Type B pancreatic cell (in vitro differentiated cells): Measurements from ENCODE around the gene CLVS2. TPM values are rescaled to one million over a fixed set of nuclear protein-coding genes. Genes with fewer than 3 reads are reported as not detected.

ENCODE experiments used
- DNase-seq: peaks from one replicate; pipeline ENCODE4 v3.0.0; 2021; ENCODE audit warnings: mixed read lengths; ENCODE audit not compliant: unreplicated experiment; ENCODE audit errors: extremely low spot score
- H3K27ac Mint-ChIP-seq: 2 replicates; pipeline ENCODE4 v1.8.0; 2021; ENCODE audit warnings: mild to moderate bottlenecking, mixed read lengths
- H3K27me3 Mint-ChIP-seq: 2 replicates; pipeline ENCODE4 v1.8.0; 2021; ENCODE audit warnings: mixed read lengths
- H3K36me3 Mint-ChIP-seq: 2 replicates; pipeline ENCODE4 v1.8.0; 2021; ENCODE audit warnings: mixed read lengths
- H3K4me1 Mint-ChIP-seq: one replicate; pipeline ENCODE4 v1.8.0; 2021; ENCODE audit warnings: mixed read lengths; ENCODE audit not compliant: unreplicated experiment
- H3K4me3 Mint-ChIP-seq: 2 replicates; pipeline ENCODE4 v1.8.0; 2021; ENCODE audit warnings: mild to moderate bottlenecking, mixed read lengths
- H3K9me3 Mint-ChIP-seq: 2 replicates; pipeline ENCODE4 v1.8.0; 2021; ENCODE audit warnings: mixed read lengths
- CTCF ChIP-seq: fragments of 200-600 bp; sonication (generic); conservative IDR thresholded peaks from 2 replicates; pipeline ENCODE4 v1.5.0; 2021; ENCODE audit warnings: antibody characterized with exemption, mild to moderate bottlenecking
- total RNA-seq: library from RNA; stranded (reverse); gene quantifications from 2 replicates; pipeline ENCODE4 v1.2.1, GENCODE V29; 2021; ENCODE audit warnings: low replicate concordance

Gene CLVS2
- total RNA-seq, 1 donor from 2014 or later = 0.75 TPM

DNA sequence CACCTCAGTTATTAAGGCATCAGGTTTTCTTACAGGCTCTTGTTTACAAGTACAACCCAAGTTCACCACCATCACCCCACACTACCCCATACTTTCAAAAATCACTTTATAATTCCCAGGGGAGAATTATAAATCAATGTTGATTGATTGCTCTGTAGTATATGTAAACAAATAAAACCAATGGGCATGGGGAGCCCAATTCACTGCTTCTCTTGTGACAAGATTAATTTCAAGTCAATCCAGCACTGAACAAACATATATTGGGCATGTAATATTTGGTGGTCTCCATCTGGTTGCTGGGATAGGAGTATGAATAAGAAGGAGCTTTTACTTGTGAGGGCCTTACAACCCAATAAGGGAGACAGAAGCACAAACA lies 95.8 kb downstream of the CLVS2 start:
- TF ChIP-seq CTCF = no peak
- no peaks in the 10 kb centered on the region for H3K9me3 Mint-ChIP-seq
- DNase-seq = no peak
- H3K4me3 Mint-ChIP-seq = no peak overlapping the region
- no peak overlapping the region for H3K27ac Mint-ChIP-seq
- H3K4me1 Mint-ChIP-seq = no peaks in the 10 kb centered on the region
- H3K27me3 Mint-ChIP-seq = no peaks in the 10 kb centered on the region
- H3K36me3 Mint-ChIP-seq = no peaks in the 10 kb centered on the region

DNA sequence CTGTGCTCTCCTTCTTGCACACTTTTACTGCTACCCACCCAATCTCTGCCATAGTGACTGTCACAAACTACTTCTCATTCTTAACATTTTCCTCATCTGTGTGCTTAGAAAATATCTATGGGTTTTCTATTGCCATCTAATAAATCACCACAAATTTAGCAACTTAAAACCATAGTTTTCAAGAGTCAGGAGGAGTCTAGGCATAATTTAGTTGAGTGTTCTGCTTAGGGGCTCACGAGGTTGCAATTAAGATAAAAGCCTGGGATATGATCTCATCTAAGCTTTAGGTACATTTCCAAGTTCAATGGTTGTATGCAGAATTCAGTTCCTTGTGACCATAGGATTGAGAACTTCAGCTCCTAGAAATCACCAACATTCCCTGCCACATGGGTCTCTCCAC lies 98.8 kb downstream of the CLVS2 start:
- Mint-ChIP-seq H3K4me1 (no peaks in the 10 kb centered on the region), H3K27ac (no peak overlapping the region), H3K27me3 (no peaks in the 10 kb centered on the region), H3K36me3 (no peaks in the 10 kb centered on the region), H3K9me3 (no peaks in the 10 kb centered on the region), H3K4me3 (no peak overlapping the region)
- TF ChIP-seq CTCF = no peak
- DNase-seq = no peak

DNA sequence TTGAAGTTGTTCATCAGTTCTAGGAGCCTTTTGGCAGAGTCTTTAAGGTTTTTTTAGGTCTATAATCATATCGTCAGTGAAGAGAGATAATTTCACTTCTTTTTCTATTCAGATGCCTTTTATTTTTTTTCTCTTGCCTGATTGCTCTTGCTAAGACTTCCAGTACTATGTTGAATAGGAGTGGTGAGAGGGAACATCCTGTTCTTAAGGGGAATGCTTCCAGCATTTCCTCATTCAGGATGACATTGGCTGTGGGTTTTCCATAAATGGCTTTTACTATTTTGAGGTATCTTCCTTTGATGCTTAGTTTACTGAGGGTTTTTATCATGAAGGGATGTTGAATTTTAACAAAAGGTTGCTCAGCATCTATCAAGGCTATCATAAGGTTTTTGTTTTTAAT lies 109.5 kb downstream of the CLVS2 start:
- Mint-ChIP-seq H3K4me3 (no peak overlapping the region), H3K27me3 (no peaks in the 10 kb centered on the region), H3K27ac (no peak overlapping the region), H3K36me3 (no peaks in the 10 kb centered on the region), H3K9me3 (no peaks in the 10 kb centered on the region), H3K4me1 (no peaks in the 10 kb centered on the region)
- no peak for DNase-seq
- TF ChIP-seq CTCF = no peak

DNA sequence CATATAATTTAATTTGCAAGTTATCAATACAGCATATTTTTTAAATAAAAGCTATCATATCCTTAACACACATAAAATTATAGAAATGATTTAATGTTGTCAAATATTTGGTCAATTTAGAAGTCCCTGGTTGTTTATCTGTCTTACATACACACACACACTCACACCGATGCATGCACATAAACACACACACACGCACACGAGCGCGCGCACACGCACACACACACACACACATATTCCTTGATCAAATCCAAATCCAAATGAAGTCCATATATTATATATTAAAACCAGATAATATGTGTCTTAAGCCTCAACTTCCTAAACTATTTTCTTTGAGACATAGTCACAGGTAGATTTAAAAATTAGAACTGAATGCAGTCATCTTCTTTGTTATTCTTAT lies 120.3 kb downstream of the CLVS2 start:
- Mint-ChIP-seq H3K27ac (no peak overlapping the region), H3K36me3 (no peaks in the 10 kb centered on the region), H3K4me1 (no peaks in the 10 kb centered on the region), H3K4me3 (no peak overlapping the region), H3K9me3 (no peaks in the 10 kb centered on the region), H3K27me3 (no peaks in the 10 kb centered on the region)
- DNase-seq = no peak
- TF ChIP-seq CTCF = no peak

DNA sequence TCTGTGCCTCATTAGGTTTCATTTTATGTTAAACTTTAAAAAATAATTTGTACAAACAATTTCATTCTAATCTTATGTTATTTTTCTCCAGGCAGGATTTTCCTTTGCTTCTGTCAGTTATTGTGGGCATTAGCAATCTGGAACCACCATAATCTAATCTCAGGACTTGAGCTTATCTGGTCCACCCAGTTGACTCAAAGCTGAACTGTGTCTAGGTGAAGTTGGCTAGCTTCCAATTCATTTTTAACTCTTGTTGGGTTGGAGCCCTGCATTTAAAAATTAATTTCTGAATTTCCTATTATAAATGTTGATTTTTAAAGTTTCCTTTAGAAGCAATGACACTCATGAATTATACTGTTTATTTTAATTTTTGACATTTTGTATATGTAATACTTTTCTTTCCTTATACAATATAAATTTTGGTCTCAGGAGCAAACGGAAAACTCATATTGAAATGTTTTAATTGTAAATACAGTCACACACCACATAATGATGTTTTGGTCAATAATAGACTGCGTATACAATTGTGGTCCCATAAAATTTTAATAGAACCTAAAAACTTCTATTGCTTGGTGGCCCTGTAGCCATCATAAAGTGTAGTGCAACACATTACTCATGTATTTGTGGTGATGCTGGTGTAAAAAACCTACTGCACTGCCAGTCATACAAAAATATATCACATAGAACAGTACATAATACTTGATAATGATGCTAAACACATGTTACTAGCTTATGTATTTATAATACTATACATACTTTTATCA lies 121.3 kb downstream of the CLVS2 start:
- Mint-ChIP-seq H3K4me3 (no peak overlapping the region), H3K27ac (no peak overlapping the region), H3K9me3 (no peaks in the 10 kb centered on the region), H3K27me3 (no peaks in the 10 kb centered on the region), H3K36me3 (no peaks in the 10 kb centered on the region), H3K4me1 (no peaks in the 10 kb centered on the region)
- no peak for DNase-seq
- no peak for TF ChIP-seq CTCF
